HPDE6-E6E7 (cell line): ENCODE measurements around the gene EML4.
"Not testable (repeated sequence)": the region's sequence is repeated elsewhere in the genome, so short reads cannot be mapped to it uniquely, and the experiment has no call there.

Source experiments
- DNase-seq: peaks from one replicate; pipeline ENCODE4 v3.0.0; 2011; ENCODE audit warnings: missing footprints; ENCODE audit errors: extremely low spot score

EML4 gene

GRCh38 chr2:42254186-42254895, 85.2 kb downstream of the EML4 start:
- no peak for DNase-seq

GRCh38 chr2:42256505-42256904, 87.4 kb downstream of the EML4 start:
- DNase-seq, result no peak

DNA sequence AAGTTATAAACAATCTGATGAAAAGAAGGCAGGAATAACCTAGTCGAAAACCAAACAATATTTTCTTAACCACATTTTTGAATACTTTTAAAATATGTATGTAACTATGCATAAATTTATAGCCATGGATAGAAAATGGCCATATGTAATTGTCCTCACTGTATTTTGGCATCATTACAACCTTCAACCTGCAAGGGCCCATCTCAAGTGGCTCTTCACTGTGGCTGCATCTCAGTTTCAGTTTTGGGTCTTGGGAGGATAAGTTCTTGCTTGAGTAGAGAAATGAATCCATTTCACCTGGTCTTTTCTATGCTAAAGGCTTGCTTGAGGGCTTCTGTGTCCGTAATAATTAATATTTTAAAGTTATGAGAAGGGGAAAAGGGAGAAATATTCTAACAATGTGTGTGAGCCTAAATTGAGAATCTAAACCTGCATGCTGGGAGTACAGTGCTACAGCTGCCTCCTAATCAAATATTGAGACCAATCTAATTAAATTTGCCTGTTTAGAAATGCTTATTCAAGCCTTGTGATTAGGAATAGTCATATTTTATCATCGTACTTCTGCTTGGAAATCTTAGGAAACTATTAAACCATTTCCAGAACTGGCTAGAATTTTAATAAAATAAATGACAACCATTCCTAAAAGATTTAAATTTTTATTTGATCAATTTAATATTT, 92.5 kb downstream of the EML4 start:
- no peak for DNase-seq

- no peak for DNase-seq
Observed at GRCh38 chr2:42266236-42266635, 97.1 kb downstream of the EML4 start.

DNA sequence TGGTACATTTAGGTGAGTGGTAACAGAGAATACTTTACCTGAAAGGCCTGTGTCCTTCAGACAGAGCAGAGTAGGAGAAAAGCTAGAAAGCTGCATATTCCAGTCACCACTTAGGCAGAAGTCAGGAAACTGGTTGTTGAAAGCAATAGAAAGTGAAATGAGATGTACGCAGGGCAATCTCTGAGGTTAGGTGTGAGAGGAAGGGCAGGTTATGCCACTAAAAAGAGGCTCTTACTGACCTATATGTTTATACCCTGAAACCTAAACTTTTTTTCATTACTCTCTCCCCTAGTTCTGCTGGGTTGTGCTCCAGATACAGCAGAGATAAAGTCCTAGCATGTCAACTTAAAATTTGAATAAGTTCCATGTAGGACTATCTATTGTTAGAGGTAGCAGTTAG, 98.4 kb downstream of the EML4 start:
- DNase-seq, result no peak

GRCh38 chr2:42268528-42269151, 99.5 kb downstream of the EML4 start:
- DNase-seq, result no peak

DNA sequence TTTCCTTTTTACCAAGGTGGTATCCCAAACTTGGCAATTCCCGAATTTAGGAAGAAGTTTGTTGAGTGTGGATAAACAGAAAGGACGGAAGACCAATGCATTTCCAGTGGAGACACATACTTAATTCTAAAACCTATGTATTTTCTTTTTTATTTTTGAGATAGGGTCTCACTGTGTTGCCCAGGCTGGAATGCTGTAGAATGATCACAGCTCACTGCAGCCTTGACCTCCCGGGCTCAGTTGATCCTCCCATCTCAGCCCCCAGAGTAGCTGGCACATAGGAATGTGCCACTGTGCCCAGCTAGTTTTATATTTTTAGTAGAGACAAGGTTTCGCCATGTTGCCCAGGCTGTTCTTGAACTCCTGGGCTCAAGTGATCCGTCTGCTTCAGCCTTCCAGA, 101.6 kb downstream of the EML4 start:
- DNase-seq, result no peak

DNA sequence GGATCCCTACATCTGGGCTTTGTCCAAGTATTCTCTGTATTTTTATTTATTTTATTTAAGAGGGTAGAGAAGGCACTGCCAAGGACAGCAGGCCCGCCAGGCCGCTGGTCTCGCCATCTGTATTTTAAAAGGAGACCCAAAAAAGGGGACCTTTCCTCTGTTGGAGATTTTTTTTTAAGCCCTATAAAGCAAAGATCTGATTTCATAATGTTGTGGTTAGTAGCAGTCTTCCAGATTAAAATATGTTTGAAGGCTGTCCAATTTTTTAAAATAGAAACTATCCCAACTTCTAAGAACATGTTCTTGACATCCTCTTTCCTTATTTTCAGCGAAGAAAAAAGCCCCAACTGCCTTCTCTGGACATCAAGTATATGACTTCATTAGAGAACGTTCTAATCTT, 102.1 kb downstream of the EML4 start:
- DNase-seq, result not testable (repeated sequence)

DNA sequence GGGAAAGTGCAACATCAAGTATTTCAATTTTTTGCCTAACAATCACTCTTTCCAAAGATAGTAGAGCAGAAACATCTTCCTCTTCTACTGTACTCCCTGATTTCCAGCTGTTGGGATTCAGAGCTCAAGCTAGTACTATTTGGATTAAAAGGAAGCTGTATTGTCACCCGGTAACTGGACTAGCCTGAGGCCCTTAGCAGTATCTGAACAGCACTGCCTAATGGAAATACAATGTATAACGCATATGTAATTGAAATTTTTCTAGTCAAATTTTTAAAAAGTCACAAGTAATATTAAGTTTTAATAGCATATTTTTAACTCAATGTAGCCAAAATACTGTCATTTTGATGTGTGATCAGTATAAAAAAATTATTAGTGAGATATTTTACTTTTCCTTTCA, 105.7 kb downstream of the EML4 start:
- no peak for DNase-seq

GRCh38 chr2:42281416-42282081, 112.4 kb downstream of the EML4 start:
- no peak for DNase-seq

- no peak for DNase-seq
Observed at GRCh38 chr2:42284019-42284418, 114.9 kb downstream of the EML4 start.

- DNase-seq, result no peak
Observed at GRCh38 chr2:42286268-42286946, 117.3 kb downstream of the EML4 start.

GRCh38 chr2:42288811-42289210, 119.7 kb downstream of the EML4 start:
- DNase-seq, result no peak

DNA sequence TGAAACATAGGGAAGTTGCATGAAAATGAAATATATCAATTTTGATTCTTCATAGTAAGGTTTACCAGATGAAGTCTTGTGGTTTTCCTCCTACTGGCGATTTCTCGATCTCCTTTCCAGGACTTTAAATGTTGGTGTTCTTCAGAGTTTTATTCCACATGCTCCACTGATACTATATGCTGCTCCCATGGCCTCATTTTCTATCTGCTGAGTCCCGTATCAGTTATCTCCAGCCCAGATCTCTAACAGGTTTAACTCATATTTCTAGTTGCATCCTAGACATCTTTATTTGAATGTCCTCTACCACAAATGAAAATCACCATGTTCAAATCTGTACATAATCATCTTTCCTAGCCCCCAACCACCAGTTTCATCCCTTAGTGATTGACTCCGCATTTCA, 120.1 kb downstream of the EML4 start:
- DNase-seq, result no peak

GRCh38 chr2:42290005-42290404, 120.9 kb downstream of the EML4 start:
- no peak for DNase-seq

DNA sequence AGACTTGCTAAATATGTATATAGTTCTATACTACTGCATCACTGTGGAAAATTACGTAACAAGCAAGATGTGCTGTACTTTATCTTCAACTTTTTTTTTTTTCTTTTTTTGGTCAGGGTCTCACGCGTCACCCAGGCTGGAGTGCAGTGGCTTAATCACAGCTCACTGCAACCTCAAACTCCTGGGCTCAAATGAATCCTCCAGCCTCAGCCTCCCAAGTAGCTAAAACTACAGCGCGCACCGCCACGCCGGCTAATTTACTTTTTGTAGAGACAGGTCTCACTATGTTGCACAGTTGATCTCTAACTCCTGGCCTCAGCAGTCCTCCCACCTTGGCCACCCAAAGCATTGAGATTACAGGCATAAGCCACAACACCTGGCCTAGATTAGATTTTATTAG, 123.9 kb downstream of the EML4 start:
- DNase-seq, result no peak

DNA sequence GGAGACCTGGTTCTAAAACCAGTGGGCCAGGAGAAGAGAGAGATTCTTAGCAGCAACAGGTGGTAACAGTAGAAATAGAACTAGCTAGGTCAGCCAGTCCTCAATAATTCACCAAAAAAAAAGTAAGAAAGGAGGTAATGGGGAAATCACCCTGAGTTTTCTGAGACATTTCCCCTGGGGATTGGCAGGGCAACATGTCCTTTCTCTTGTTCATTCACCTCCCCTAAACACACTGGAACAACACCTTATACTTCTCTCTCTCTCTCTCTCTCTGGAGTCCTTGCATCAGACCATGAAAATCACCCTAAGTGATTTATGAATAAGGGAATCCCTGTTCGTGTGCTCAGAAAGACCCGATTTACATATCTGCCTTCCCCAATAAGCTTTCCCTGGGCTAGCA, 127.1 kb downstream of the EML4 start:
- DNase-seq, result no peak

DNA sequence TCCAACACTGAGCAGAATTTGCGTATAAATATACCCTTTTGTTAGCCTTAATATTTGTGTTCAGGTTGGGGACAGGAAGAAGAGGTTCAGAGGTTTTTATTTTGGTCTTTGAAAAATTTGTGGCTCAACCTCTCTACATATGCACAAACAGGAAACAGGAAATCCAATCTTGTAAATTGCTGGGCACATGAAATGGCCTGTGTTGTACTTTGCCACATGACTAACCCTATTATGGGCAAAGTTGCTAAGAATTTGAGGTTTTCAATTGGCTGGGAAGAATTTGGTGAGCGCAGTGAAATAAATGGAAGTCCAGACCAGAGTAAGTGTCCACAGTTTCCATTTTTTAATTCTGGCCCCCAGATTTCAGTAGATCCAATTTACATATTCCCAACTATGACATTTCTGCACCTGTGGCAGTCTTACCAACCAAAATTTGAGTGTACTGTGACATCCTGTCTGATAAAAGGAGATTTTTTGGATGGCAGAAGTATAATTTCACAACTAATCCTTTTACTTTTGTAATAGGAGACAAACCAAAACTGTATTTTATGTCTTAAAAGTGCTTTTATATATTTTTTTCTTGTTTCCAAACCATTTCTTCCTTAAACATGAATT, 128.3 kb downstream of the EML4 start:
- no peak for DNase-seq

DNA sequence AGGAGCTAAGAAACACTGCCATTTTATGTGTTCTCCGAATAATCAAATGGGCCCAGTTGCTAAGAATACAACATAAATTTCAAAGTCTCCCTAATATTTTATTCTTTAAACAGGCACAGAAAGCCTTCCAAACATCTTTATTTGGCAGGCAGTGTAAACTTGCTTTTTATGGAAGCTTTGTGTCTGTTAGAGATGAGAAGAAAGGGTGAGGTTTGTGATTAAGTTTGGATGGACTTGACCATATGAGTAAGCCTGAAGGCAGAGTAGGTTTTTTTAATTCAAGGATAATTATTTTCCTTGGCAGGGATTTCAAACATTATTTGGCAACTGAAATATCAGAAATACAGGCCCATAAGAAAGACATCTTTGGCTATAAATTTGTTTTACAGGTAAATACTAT, 129.0 kb downstream of the EML4 start:
- DNase-seq, result no peak

DNA sequence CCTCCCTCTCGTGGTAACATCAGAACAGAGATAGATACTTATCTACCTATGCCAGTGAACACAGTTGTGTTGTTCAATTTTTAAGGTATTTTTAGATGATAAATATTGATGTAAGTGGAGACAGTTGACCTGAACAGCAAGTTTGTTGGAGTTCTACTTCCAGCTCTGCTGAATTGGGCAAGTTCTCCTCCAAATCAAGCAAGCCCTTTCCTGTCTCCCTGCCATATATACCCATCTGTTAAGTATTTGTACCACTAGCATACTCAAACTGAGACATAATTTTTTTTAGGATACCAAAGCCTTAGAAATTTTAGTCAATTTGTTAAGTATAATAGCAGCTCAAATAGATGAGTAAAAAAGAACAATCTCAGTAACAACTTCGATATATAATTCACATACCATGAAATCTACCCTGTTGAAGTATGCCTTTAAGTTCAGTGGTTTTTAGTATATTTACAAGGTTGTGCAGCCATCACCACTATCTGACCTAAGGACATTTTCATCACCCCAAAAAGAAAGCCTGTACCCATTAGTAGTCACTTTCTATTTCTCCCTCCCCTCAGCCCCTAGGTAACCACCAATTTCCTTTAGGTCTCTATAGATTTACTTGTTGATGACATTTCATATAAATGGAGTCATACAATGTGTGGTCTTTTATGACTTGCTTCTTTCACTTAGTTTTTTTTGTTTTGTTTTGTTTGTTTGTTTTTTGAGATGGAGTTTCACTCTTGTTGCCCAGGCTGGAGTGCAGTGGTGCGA, 130.0 kb downstream of the EML4 start:
- DNase-seq, result no peak

- no peak for DNase-seq
Observed at GRCh38 chr2:42300527-42300926, 131.4 kb downstream of the EML4 start.
